Measurements from ENCODE around the gene CFD.

CFD gene

DNA sequence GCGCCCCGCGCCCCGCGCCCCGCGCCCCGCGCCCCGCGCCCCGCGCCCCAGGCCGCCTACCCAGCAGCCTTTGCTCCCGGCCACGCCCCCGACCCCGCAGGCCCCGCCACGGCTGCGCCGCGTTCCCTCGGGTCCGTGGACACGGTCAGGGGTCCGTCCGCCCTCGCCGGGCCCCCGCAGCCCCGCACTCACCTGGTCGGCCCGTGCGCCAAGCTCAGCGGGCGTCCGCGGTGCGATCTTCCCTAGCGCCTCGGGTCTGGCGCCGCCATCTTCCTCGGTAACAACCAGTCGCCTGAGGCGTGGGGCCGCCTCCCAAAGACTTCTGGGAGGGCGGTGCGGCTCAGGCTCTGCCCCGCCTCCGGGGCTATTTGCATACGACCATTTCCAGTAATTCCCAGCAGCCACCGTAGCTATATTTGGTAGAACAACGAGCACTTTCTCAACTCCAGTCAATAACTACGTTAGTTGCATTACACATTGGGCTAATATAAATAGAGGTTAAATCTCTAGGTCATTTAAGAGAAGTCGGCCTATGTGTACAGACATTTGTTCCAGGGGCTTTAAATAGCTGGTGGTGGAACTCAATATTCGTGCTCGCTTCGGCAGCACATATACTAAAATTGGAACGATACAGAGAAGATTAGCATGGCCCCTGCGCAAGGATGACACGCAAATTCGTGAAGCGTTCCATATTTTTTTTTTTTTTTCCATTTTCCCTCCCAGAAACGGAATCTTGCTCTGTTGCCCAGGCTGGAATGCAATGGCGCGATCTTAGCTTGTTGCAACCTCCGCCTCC lies 33.6 kb downstream of the CFD start, which contains the start of the genes MED16 and RNU6-9:
MED16 (minus strand) TSS at position 294 of the 796 bp plus-strand sequence. CDS start 2,056 bp downstream, outside the sequence.
RNU6-9 (plus strand) TSS at position 591 of the 796 bp plus-strand sequence.
- peaks cover 6% of the 10 kb centered on the region for H3K36me3 ChIP-seq (ENCODE audit: control insufficient read depth, insufficient read depth, low read length)
- peak within 1 kb of the TSS; percentile 97 for H3K27ac ChIP-seq (ENCODE audit: low read depth, low read length)
- H3K4me1 ChIP-seq (ENCODE audit: control insufficient read depth, insufficient read depth, low read length), result no peaks in the 10 kb centered on the region
- peak within 1 kb of the TSS; percentile 56 for H3K9ac ChIP-seq (ENCODE audit: low read length)
- no peaks in the 10 kb centered on the region for H3K27me3 ChIP-seq (ENCODE audit: control insufficient read depth, insufficient read depth, low read length)
- peak within 1 kb of the TSS; percentile 78 for H3K4me3 ChIP-seq (ENCODE audit: low read length)

DNA sequence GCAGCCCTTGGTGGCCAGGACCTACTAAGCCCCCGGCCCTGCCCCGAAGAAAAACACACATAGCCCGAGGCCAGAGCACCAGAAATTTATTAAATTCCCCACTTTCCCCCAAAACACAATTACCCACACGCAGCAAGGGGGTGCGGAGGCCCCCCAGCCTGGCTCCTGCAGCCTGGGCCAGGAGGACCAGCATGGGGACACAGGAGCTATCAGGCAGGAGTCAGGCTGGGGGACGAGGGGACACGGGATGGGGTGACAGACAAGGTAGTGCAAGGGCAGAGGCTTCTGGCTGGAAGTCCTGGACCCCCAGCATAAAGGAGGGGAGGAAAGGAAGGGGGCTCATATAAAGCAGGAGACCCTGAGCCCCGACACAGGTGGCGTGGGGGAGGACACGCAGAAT lies 37.0 kb downstream of the CFD start:
- H3K27ac ChIP-seq (ENCODE audit: low read depth, low read length), result no peak overlapping the region
- no peaks in the 10 kb centered on the region for H3K36me3 ChIP-seq (ENCODE audit: control insufficient read depth, insufficient read depth, low read length)
- no peaks in the 10 kb centered on the region for H3K4me1 ChIP-seq (ENCODE audit: control insufficient read depth, insufficient read depth, low read length)
- H3K4me3 ChIP-seq (ENCODE audit: low read length), result no peak overlapping the region
- H3K9ac ChIP-seq (ENCODE audit: low read length), result no peak overlapping the region
- no peaks in the 10 kb centered on the region for H3K27me3 ChIP-seq (ENCODE audit: control insufficient read depth, insufficient read depth, low read length)

DNA sequence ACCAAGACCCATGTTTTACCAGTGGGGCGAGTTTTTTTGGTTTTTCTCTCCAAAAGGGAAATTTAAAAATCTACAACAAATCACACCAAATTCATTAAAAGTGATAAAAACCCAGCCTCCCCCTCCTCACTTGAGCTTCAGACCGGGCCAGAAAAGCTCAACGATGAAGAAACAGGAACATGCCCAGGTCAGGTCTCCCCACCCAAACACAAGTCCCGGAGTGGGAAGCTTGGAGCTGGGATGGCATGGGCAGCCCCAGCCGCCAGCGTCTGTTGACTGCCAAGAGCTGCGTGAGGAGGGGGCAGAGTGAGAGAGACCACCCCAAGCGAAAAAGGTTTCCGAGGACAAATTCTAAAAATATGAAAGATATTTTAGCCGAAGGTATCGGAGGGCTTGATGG lies 37.5 kb downstream of the CFD start:
- no peak overlapping the region for H3K27ac ChIP-seq (ENCODE audit: low read depth, low read length)
- no peak overlapping the region for H3K9ac ChIP-seq (ENCODE audit: low read length)
- peaks cover 3% of the 10 kb centered on the region for H3K36me3 ChIP-seq (ENCODE audit: control insufficient read depth, insufficient read depth, low read length)
- no peaks in the 10 kb centered on the region for H3K27me3 ChIP-seq (ENCODE audit: control insufficient read depth, insufficient read depth, low read length)
- no peaks in the 10 kb centered on the region for H3K4me1 ChIP-seq (ENCODE audit: control insufficient read depth, insufficient read depth, low read length)
- H3K4me3 ChIP-seq (ENCODE audit: low read length), result no peak overlapping the region

DNA sequence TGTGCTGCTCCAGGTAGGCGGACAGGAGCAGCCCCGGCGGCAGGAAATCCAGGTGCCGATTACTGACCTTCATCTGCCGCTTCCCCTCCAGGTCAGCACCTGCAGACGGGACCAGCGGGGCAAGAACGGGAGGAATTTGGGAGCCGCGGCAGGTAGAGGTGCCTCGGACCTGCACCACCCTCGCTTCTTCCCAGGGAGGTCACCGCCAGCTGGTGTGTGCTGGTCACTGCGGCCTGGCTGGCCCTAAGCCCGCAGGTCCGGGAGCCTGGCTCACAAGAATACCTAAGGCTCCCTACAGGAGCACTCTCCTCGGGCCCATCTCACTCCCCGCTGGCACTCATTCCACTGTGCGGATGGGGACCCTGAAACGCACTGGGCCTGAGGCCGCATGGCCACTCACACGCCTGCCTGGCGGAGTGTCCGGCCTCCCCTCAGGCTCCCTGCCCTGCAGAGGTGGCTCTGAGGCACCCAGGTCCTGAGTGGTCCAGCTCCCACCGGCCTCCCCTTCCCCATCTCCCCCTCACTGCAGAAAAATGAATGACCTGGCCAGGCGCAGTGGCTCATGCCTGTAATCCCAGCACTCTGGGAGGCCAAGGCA lies 38.1 kb downstream of the CFD start:
- H3K27ac ChIP-seq (ENCODE audit: low read depth, low read length), result no peak overlapping the region
- H3K27me3 ChIP-seq (ENCODE audit: control insufficient read depth, insufficient read depth, low read length), result no peaks in the 10 kb centered on the region
- no peaks in the 10 kb centered on the region for H3K4me1 ChIP-seq (ENCODE audit: control insufficient read depth, insufficient read depth, low read length)
- no peak overlapping the region for H3K9ac ChIP-seq (ENCODE audit: low read length)
- H3K4me3 ChIP-seq (ENCODE audit: low read length), result no peak overlapping the region
- H3K36me3 ChIP-seq (ENCODE audit: control insufficient read depth, insufficient read depth, low read length), result peaks cover 4% of the 10 kb centered on the region

DNA sequence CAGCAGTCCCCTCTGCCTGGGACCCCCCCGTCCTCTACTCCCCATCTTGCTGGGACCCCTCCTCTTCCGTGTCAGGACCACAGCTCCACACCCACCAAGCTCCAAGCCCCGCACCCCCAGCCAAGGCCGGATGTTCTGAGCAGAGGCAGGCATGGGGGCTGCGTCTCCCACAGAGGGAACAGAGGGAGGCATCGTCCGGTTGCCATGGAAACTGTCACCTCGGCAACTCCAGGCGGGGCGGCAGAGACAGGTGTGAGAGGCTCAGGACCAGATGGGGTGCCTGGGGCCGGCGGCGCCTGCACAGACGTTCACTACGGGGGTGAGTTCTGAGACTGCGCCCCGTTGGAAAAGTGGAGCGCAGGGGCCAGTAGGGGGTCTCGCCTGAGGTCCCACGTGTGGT lies 39.2 kb downstream of the CFD start:
- no peak overlapping the region for H3K4me3 ChIP-seq (ENCODE audit: low read length)
- peaks cover 4% of the 10 kb centered on the region for H3K36me3 ChIP-seq (ENCODE audit: control insufficient read depth, insufficient read depth, low read length)
- H3K27ac ChIP-seq (ENCODE audit: low read depth, low read length), result no peak overlapping the region

DNA sequence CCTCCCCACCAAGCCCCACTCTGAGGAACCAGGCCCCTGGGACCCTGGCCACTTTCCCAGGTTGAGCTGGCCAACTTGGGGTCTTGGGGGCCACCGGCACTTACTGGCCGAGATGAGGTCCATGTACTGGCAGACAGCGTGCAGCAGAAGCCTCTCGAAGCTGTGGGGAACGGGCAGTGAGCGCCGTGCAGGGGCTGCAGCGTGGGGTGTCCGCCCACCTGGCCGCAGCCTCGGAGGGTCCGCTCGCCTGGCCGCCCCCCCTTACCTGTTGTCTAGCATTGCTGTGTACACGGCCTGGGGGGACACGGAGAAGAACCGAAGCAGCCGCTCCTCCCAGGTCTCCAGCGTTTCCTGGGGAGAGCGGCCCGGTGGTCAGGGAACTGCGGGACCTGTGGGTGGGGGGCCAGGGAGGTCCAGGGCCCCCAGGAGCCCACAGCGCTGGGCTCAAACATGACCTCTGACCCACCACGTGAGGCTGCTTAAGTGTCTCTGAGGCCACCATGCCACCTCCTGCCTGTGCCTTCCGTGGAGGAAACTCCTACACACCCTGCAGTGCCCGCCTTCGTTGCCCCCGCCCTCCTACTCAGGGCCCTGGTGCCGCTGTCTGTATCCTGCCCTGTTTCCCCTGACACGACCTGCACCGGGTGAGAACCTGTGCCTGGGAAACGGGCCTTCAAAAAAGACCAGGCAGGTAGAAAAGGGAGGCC lies 40.0 kb downstream of the CFD start:
- Histone ChIP-seq H3K4me1 (ENCODE audit: control insufficient read depth, insufficient read depth, low read length) (no peaks in the 10 kb centered on the region), H3K27ac (ENCODE audit: low read depth, low read length) (no peak overlapping the region), H3K36me3 (ENCODE audit: control insufficient read depth, insufficient read depth, low read length) (peaks cover 4% of the 10 kb centered on the region), H3K9ac (ENCODE audit: low read length) (no peak overlapping the region), H3K4me3 (ENCODE audit: low read length) (no peak overlapping the region), H3K27me3 (ENCODE audit: control insufficient read depth, insufficient read depth, low read length) (no peaks in the 10 kb centered on the region)

More for the DNA sequence above, 39.2 kb downstream of the CFD start:
- Histone ChIP-seq H3K27me3 (ENCODE audit: control insufficient read depth, insufficient read depth, low read length) (no peaks in the 10 kb centered on the region), H3K4me1 (ENCODE audit: control insufficient read depth, insufficient read depth, low read length) (no peaks in the 10 kb centered on the region), H3K9ac (ENCODE audit: low read length) (no peak overlapping the region)

DNA sequence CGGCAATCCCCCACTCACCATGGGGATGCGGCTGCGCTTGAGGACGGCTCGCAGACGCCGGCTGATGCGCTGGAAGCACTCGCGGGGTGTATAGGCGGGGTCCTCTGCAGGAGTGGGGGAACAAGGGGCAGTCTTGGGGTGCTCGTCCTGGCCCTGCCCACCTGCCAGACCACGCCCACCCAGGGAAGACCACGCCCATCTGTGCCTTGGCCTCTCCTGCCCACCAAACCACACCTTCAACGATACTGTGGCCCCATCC lies 40.5 kb downstream of the CFD start:
- Histone ChIP-seq H3K9ac (ENCODE audit: low read length) (no peak overlapping the region), H3K27me3 (ENCODE audit: control insufficient read depth, insufficient read depth, low read length) (no peaks in the 10 kb centered on the region), H3K4me3 (ENCODE audit: low read length) (no peak overlapping the region), H3K36me3 (ENCODE audit: control insufficient read depth, insufficient read depth, low read length) (peaks cover 4% of the 10 kb centered on the region), H3K27ac (ENCODE audit: low read depth, low read length) (no peak overlapping the region), H3K4me1 (ENCODE audit: control insufficient read depth, insufficient read depth, low read length) (no peaks in the 10 kb centered on the region)

DNA sequence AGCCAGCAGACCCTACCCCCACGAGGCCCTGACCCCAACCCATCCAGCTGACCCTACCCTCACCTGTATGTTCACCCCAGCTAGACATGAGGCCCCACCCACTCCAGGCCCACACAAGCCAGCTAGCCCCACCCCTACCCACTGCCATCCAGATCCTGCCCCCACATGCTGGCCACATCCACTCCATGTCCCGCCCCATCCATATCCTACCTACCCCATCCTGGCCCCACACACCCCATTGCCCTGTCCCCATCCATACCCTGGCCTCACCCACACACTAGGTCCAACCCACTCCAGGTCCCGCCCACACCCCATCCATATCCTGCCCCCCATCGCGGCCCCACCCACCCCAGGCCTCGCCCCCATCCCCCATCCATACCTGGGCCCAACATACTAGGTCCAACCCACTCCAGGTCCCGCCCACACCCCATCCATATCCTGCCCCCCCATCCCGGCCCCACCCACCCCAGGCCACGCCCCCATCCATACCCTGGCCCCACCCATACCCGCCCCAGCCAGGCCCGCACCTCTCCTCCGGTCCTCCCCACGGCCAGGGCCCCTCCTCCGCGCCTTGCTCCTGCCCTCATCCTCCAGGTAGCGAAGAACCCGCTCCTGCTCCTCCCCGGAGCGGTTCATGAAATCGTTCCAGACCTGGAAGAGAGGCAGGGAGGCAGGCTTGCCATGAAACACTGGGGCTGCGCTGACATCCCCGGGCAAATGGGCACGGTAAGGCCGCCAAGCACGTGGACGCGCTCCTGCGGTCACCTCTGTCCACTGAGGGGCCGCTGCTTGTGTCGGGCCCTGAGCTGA lies 41.0 kb downstream of the CFD start:
- Histone ChIP-seq H3K4me1 (ENCODE audit: control insufficient read depth, insufficient read depth, low read length) (no peaks in the 10 kb centered on the region), H3K27ac (ENCODE audit: low read depth, low read length) (no peak overlapping the region), H3K36me3 (ENCODE audit: control insufficient read depth, insufficient read depth, low read length) (peaks cover 4% of the 10 kb centered on the region)

DNA sequence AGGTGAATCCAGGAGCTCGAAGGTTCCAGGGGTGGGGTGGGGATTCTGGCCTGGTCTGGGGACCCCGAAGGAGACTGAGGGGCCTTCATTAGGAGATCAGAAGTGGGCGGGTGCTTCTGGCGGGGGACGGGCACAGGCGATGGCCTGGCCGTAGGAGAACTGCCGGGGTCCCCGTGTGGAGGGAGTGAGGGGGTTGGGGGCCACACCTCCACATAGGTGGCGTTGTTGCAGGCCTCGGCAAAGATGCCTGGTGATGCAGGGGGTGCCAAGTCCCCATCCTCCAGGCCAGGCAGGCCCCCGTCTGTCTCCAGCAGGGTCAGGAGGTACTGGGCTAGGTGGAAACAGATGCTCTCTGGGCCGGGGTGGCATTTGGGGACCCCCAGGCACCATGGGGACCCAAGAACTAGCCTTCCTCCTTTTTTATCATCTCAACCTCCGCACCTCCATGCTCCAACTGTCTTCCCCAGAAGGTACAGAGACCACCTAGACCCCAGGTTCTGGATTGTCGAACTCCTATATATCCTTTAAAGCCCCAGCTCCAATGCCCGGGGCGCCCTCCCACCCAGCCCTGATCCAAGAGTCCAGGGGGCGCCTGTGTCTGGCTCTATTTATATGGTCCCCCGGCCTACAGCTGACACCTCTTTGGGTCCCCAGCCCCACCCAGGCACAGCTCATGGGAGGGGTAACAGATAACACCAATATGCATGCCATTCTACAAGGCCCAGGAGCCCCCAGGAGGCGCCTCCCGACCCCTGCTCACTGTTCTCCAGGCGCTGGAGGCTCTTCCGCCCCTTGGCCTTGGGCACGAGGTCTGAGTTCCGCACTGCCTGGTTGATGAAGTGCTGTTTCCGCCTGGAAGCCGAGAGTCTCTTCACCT lies 42.0 kb downstream of the CFD start:
- H3K4me1 ChIP-seq (ENCODE audit: control insufficient read depth, insufficient read depth, low read length), result no peaks in the 10 kb centered on the region
- H3K36me3 ChIP-seq (ENCODE audit: control insufficient read depth, insufficient read depth, low read length), result peaks cover 4% of the 10 kb centered on the region
- no peaks in the 10 kb centered on the region for H3K27me3 ChIP-seq (ENCODE audit: control insufficient read depth, insufficient read depth, low read length)
- H3K27ac ChIP-seq (ENCODE audit: low read depth, low read length), result no peak overlapping the region
- no peak overlapping the region for H3K9ac ChIP-seq (ENCODE audit: low read length)
- H3K4me3 ChIP-seq (ENCODE audit: low read length), result no peak overlapping the region

More for the DNA sequence above, 41.0 kb downstream of the CFD start:
- no peak overlapping the region for H3K4me3 ChIP-seq (ENCODE audit: low read length)
- no peaks in the 10 kb centered on the region for H3K27me3 ChIP-seq (ENCODE audit: control insufficient read depth, insufficient read depth, low read length)
- no peak overlapping the region for H3K9ac ChIP-seq (ENCODE audit: low read length)

DNA sequence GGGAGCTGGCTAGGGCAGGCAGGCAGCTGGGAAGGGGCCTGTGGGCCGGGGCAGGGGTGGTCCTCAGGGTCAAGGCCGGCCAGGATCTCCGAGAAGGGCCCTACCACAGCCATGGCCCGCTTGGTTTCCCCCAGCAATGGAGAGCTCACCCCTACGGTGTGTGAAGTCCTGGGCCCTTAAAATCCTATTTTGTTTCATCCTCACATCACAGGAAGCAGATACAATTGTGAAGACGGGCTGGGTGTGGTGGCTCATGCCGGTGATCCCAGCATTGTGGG lies 42.6 kb downstream of the CFD start:
- no peak overlapping the region for H3K27ac ChIP-seq (ENCODE audit: low read depth, low read length)
- H3K4me3 ChIP-seq (ENCODE audit: low read length), result no peak overlapping the region

DNA sequence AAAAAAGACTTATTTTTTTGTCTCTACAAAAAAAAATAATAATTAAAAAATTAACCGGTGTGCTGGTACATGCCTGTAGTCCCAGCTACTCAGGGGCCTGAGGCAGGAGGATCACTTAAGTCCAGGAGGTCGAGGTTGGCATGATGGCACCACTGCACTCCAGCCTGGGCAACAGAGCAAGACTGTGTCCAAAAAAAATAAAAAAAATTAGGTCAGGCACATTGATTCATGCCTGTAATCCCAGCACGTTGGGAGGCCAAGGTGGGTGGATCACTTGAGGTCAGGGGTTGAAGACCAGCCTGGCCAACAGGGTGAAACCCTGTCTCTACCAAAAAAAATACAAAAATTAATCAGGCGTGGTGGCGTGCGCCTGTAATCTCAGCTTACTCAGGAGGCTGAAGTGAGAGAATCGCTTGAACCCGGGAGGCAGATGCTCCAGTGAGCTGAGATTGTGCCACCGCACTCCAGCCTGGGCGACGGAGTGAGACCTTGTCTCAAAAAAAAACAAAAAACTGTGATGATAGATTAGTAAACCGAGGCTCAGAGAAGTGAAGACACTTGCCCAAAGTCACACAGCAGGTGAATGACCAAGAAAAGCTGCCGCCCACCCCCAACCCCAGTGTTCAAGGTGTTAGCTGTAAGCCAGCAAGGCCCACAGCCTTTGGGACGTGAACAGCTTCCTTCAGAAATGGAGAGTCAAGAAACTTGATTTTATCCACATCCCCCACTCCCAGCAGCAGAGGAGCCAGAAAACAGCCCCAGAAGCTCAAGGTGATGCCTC lies 43.2 kb downstream of the CFD start:
- H3K36me3 ChIP-seq (ENCODE audit: control insufficient read depth, insufficient read depth, low read length), result peaks cover 4% of the 10 kb centered on the region

More for the DNA sequence above, 42.6 kb downstream of the CFD start:
- no peaks in the 10 kb centered on the region for H3K4me1 ChIP-seq (ENCODE audit: control insufficient read depth, insufficient read depth, low read length)
- H3K9ac ChIP-seq (ENCODE audit: low read length), result no peak overlapping the region
- no peaks in the 10 kb centered on the region for H3K27me3 ChIP-seq (ENCODE audit: control insufficient read depth, insufficient read depth, low read length)
- peaks cover 4% of the 10 kb centered on the region for H3K36me3 ChIP-seq (ENCODE audit: control insufficient read depth, insufficient read depth, low read length)

More for the DNA sequence above, 43.2 kb downstream of the CFD start:
- no peaks in the 10 kb centered on the region for H3K27me3 ChIP-seq (ENCODE audit: control insufficient read depth, insufficient read depth, low read length)
- H3K4me1 ChIP-seq (ENCODE audit: control insufficient read depth, insufficient read depth, low read length), result no peaks in the 10 kb centered on the region
- no peak overlapping the region for H3K27ac ChIP-seq (ENCODE audit: low read depth, low read length)
- no peak overlapping the region for H3K9ac ChIP-seq (ENCODE audit: low read length)
- no peak overlapping the region for H3K4me3 ChIP-seq (ENCODE audit: low read length)

Measured in rectal smooth muscle tissue (tissue), 1 donor.